Parathyroid adenoma (tissue), 2 donors: ENCODE results near the gene TFEB.

ENCODE experiments used
- H2AFZ ChIP-seq: fragments of 300-600 bp; sonication (generic); one replicate; pipeline ENCODE4 v1.7.0; 2017; ENCODE audit warnings: antibody characterized with exemption, mild to moderate bottlenecking
- H3K27ac ChIP-seq: fragments of 300-600 bp; sonication (generic); one replicate; pipeline ENCODE4 v1.7.0; 2017
- H3K27me3 ChIP-seq: fragments of 300-600 bp; sonication (generic); one replicate; pipeline ENCODE4 v1.7.0; 2017; ENCODE audit warnings: low read length; ENCODE audit not compliant: control insufficient read depth, insufficient read depth
- H3K36me3 ChIP-seq: fragments of 300-600 bp; sonication (generic); one replicate; pipeline ENCODE4 v1.7.0; 2017; ENCODE audit warnings: low read length; ENCODE audit not compliant: control insufficient read depth, insufficient read depth
- H3K4me1 ChIP-seq: fragments of 300-600 bp; sonication (generic); one replicate; pipeline ENCODE4 v1.7.0; 2017; ENCODE audit warnings: control low read depth
- H3K4me2 ChIP-seq: fragments of 300-600 bp; sonication (generic); one replicate; pipeline ENCODE4 v1.7.0; 2017; ENCODE audit warnings: low read length
- H3K4me3 ChIP-seq: fragments of 300-600 bp; sonication (generic); one replicate; pipeline ENCODE4 v1.7.0; 2017; ENCODE audit warnings: low read depth, low read length
- H3K79me2 ChIP-seq: fragments of 300-600 bp; sonication (generic); one replicate; pipeline ENCODE4 v1.7.0; 2017; ENCODE audit warnings: control low read depth
- H3K9ac ChIP-seq: fragments of 300-600 bp; sonication (generic); one replicate; pipeline ENCODE4 v1.7.0; 2017; ENCODE audit warnings: mild to moderate bottlenecking
- H3K9me3 ChIP-seq: fragments of 300-600 bp; sonication (generic); one replicate; pipeline ENCODE4 v1.7.0; 2017; ENCODE audit warnings: low read length; ENCODE audit not compliant: control insufficient read depth
- CTCF ChIP-seq: fragments of 300-600 bp; sonication (generic); IDR thresholded peaks from one replicate; pipeline ENCODE4 v1.7.0; 2017; ENCODE audit warnings: antibody characterized with exemption, mild to moderate bottlenecking
- donor health status: primary hyperparathyroidism.

The TFEB gene

GRCh38 chr6:41643899-41644269, 91.5 kb downstream of the TFEB start:
- H2AFZ ChIP-seq: no peak overlapping the region
- H3K79me2 ChIP-seq: no peaks in the 10 kb centered on the region
- no peak overlapping the region for H3K9ac ChIP-seq
- H3K9me3 ChIP-seq: no peaks in the 10 kb centered on the region
- no peak overlapping the region for H3K4me2 ChIP-seq
- no peak overlapping the region for H3K27ac ChIP-seq
- no peak for TF ChIP-seq CTCF
- H3K4me3 ChIP-seq: no peak overlapping the region
- peaks cover 3% of the 10 kb centered on the region for H3K4me1 ChIP-seq
- H3K36me3 ChIP-seq: no peaks in the 10 kb centered on the region
- no peaks in the 10 kb centered on the region for H3K27me3 ChIP-seq

GRCh38 chr6:41642960-41643898, 92.2 kb downstream of the TFEB start:
- Histone ChIP-seq H3K4me2 (no peak overlapping the region), H3K4me3 (no peak overlapping the region), H3K9ac (no peak overlapping the region), H3K27ac (no peak overlapping the region), H2AFZ (no peak overlapping the region), H3K9me3 (no peaks in the 10 kb centered on the region), H3K27me3 (no peaks in the 10 kb centered on the region), H3K79me2 (no peaks in the 10 kb centered on the region), H3K36me3 (no peaks in the 10 kb centered on the region), H3K4me1 (peaks cover 3% of the 10 kb centered on the region)
- no peak for TF ChIP-seq CTCF

GRCh38 chr6:41642090-41642959, 93.1 kb downstream of the TFEB start:
- Histone ChIP-seq H3K4me1 (peaks cover 7% of the 10 kb centered on the region), H3K36me3 (no peaks in the 10 kb centered on the region), H2AFZ (no peak overlapping the region), H3K9me3 (no peaks in the 10 kb centered on the region), H3K27me3 (no peaks in the 10 kb centered on the region), H3K27ac (no peak overlapping the region), H3K4me3 (no peak overlapping the region), H3K4me2 (no peak overlapping the region), H3K79me2 (no peaks in the 10 kb centered on the region), H3K9ac (no peak overlapping the region)
- no peak for TF ChIP-seq CTCF

GRCh38 chr6:41641352-41641925, 94.0 kb downstream of the TFEB start:
- no peak overlapping the region for H3K27ac ChIP-seq
- no peaks in the 10 kb centered on the region for H3K27me3 ChIP-seq
- H3K4me3 ChIP-seq: no peak overlapping the region
- no peak for TF ChIP-seq CTCF
- H3K4me2 ChIP-seq: no peak overlapping the region
- H2AFZ ChIP-seq: no peak overlapping the region
- no peaks in the 10 kb centered on the region for H3K36me3 ChIP-seq
- H3K4me1 ChIP-seq: peaks cover 9% of the 10 kb centered on the region
- H3K9me3 ChIP-seq: no peaks in the 10 kb centered on the region
- no peaks in the 10 kb centered on the region for H3K79me2 ChIP-seq
- no peak overlapping the region for H3K9ac ChIP-seq
